ENCODE data around the gene EPB41L4A.

The EPB41L4A gene

GRCh38 chr5:112116371-112116770 lies 302.7 kb downstream of the EPB41L4A start:
- DNase-seq = no peak

- no peak for DNase-seq
These were observed 305.5 kb downstream of the EPB41L4A start for GRCh38 chr5:112113565-112113964.

Data from hypothalamus (tissue), 51 donors.